BJ (cell line): ENCODE results near the gene ZDHHC8. TPM values are rescaled to one million over a fixed set of nuclear protein-coding genes. Genes with fewer than 3 reads are reported as not detected.

Experiments used
- CTCF ChIA-PET: fragments of 350-600 bp; formaldehyde crosslinking; extraction: SDS; loops from one replicate; lab custom pipeline; 2021; ENCODE audit warnings: antibody characterized with exemption, inconsistent platforms; lab: Yijun Ruan, JAX
- POLR2A ChIA-PET: fragments of 300-600 bp; sonication (Branson Sonifier 250); formaldehyde crosslinking; extraction: SDS; loops from one replicate; lab custom pipeline; 2021; ENCODE audit warnings: antibody characterized with exemption; lab: Charles Lee
- DNase-seq: peaks from one replicate; pipeline ENCODE4 v3.0.0-alpha.2; 2011; ENCODE audit warnings: low read depth
- H3K27me3 ChIP-seq: 2 replicates; pipeline ENCODE4 v1.6.0; 2011; ENCODE audit warnings: low read length; ENCODE audit not compliant: control insufficient read depth, insufficient read depth
- H3K36me3 ChIP-seq: 2 replicates; pipeline ENCODE4 v1.5.1; 2011; ENCODE audit warnings: low read length; ENCODE audit not compliant: control insufficient read depth, insufficient read depth
- H3K4me3 ChIP-seq: 2 replicates; pipeline ENCODE4 v1.5.1; 2011; ENCODE audit warnings: low read depth, mild to moderate bottlenecking, control low read depth, low read length
- polyA plus RNA-seq: library from polyadenylated mRNA; depleted of rRNA; stranded (reverse); fragments of >200 nt; gene quantifications from 2 replicates; pipeline ENCODE4 v1.2.3, GENCODE V29; 2011
- TF ChIP-seq, protein P1 (sequence below): IDR thresholded peaks from 2 replicates; pipeline ENCODE4 v1.5.1; 2011; ENCODE audit warnings: low read depth, mild to moderate bottlenecking, control low read depth, inconsistent platforms, low read length, moderate library complexity; ENCODE audit not compliant: insufficient read depth

ZDHHC8 gene
- polyA plus RNA-seq, 1 experiment = 32.2 TPM

GRCh38 chr22:20099099-20099711 lies 32.4 kb upstream of the ZDHHC8 start:
- CTCF ChIA-PET = no interaction called here
- TF ChIP-seq, protein P1, sequence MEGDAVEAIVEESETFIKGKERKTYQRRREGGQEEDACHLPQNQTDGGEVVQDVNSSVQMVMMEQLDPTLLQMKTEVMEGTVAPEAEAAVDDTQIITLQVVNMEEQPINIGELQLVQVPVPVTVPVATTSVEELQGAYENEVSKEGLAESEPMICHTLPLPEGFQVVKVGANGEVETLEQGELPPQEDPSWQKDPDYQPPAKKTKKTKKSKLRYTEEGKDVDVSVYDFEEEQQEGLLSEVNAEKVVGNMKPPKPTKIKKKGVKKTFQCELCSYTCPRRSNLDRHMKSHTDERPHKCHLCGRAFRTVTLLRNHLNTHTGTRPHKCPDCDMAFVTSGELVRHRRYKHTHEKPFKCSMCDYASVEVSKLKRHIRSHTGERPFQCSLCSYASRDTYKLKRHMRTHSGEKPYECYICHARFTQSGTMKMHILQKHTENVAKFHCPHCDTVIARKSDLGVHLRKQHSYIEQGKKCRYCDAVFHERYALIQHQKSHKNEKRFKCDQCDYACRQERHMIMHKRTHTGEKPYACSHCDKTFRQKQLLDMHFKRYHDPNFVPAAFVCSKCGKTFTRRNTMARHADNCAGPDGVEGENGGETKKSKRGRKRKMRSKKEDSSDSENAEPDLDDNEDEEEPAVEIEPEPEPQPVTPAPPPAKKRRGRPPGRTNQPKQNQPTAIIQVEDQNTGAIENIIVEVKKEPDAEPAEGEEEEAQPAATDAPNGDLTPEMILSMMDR = no peak
- Histone ChIP-seq H3K27me3 (no peaks in the 10 kb centered on the region), H3K36me3 (peaks cover 28% of the 10 kb centered on the region), H3K4me3 (no peak overlapping the region)
- no peak for DNase-seq
- POLR2A ChIA-PET = no interaction called here

DNA sequence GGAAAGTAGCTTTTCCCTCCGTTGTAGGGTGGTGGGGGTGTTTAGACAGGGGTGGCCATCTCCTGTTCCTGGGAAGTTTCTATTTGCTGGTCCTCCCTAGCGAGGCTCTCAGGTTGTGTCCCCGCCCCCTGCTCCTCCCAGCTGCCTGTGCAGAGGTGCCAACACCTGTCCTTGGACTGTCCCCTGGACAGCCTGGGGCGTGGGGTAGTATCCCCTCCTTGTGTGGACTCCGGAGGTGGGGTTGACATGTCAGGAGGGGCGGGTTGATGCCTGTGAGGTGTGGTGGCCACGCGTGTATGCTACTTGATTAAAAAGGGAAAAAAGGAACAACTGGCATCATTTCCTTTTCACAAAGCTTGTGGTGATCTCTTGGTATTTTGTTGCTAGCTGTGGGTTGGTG lies 30.0 kb upstream of the ZDHHC8 start:
- ChIA-PET CTCF (interaction anchor here (1.0 kb wide), 1 partner anchor 9 kb away, joined by 3 read pairs; no protein-coding TSS in a partner anchor), POLR2A (no interaction called here)
- Histone ChIP-seq H3K4me3 (no peak overlapping the region), H3K27me3 (no peaks in the 10 kb centered on the region), H3K36me3 (peaks cover 36% of the 10 kb centered on the region)
- TF ChIP-seq, protein P1 = no peak
- no peak for DNase-seq

- DNase-seq = no peak
- TF ChIP-seq, protein P1 = no peak
- POLR2A ChIA-PET = no interaction called here
- Histone ChIP-seq H3K36me3 (peaks cover 43% of the 10 kb centered on the region), H3K4me3 (no peak overlapping the region), H3K27me3 (no peaks in the 10 kb centered on the region)
- CTCF ChIA-PET = no interaction called here
Observed at GRCh38 chr22:20102203-20102780, 29.3 kb upstream of the ZDHHC8 start.

DNA sequence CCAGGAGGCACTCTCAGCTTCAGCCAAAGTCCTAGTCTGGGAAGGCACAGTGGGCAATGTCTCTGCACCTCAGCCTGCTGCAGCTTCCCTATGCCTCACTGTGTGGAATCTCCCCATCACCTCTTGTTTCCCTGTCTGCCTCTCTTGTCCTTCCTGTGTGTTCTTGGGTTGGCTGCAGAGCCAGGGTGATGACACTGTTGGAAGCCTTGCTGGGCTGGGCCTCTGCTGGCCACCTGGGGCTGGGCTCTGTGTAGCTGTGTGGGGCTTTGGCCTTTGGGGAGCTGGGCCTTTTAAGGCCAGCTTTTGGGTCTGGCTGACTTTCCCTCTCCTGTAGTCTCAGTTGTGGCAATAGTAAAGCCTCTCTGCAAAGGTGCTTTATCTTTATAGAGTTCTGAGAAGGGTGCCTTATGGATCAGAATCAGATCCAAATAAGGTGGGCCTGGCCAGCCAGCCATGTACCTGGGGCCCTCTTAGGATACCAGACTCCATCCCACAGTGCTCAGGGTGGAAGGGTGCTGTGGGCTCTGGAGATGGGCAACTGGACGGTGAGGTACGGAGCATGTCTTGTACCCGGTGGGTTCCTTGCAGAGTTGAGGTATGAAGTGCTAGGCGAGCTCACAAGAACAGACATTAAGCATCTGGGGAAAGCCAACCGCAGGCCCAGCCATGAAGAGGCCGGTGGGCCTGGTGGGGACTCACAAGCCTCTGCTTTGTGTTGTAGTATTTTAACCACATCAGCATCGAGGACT lies 26.0 kb upstream of the ZDHHC8 start:
- TF ChIP-seq, protein P1 = no peak
- CTCF ChIA-PET = interaction anchor here (1.1 kb wide), 1 partner anchor 19 kb away, joined by 3 read pairs; no protein-coding TSS in a partner anchor
- peaks cover 56% of the 10 kb centered on the region for H3K36me3 ChIP-seq
- POLR2A ChIA-PET = no interaction called here
- no peaks in the 10 kb centered on the region for H3K27me3 ChIP-seq
- no peak for DNase-seq
- H3K4me3 ChIP-seq = no peak overlapping the region

DNA sequence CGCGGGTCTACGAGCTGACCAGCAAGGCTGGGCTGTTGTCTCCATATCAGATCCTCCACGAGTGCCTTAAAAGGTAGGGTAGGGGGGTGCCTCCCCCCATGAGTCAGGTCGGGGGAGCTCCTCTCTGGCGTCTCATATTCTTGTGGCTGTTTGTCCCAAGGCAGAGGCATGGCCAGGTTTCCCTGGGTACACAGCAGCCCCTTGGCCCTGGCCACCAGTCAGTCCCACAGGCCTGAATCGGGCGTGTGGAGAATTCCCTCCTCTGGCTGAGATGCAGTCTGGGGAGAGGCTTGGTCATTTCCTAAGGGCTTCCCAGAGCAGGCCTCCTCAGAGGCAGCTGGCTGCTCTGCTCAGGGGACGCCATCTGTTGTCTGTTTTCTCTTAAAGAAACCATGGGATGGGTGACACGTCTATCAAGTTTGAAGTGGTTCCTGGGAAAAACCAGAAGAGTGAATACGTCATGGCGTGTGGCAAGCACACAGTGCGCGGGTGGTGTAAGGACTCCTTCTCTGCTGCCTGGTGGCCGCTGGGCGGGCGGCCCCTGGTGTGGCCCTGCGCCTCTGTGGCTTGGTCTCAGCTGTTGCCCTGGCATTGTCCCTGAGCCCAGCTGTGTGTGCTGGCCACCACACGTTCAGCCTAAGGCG lies 25.3 kb upstream of the ZDHHC8 start:
- H3K4me3 ChIP-seq = no peak overlapping the region
- DNase-seq = no peak
- TF ChIP-seq, protein P1 = no peak
- H3K36me3 ChIP-seq = peaks cover 55% of the 10 kb centered on the region
- H3K27me3 ChIP-seq = no peaks in the 10 kb centered on the region
- CTCF ChIA-PET = interaction anchor here (1.1 kb wide), 1 partner anchor 20 kb away, joined by 3 read pairs; no protein-coding TSS in a partner anchor
- POLR2A ChIA-PET = no interaction called here
